GM10266 (cell line): ENCODE results near the gene CFLAR.
"Not testable (repeated sequence)": the region's sequence is repeated elsewhere in the genome, so short reads cannot be mapped to it uniquely, and the experiment has no call there.

Experiments
- DNase-seq: peaks from one replicate; pipeline ENCODE4 v3.0.0; 2012; ENCODE audit errors: extremely low spot score
- TF ChIP-seq, protein P1 (sequence below): IDR thresholded peaks from 2 replicates; pipeline ENCODE4 v1.5.1; 2012; ENCODE audit warnings: mild to moderate bottlenecking, low read depth; ENCODE audit not compliant: control insufficient read depth, insufficient read depth; ENCODE audit errors: missing control alignments

Gene CFLAR

DNA sequence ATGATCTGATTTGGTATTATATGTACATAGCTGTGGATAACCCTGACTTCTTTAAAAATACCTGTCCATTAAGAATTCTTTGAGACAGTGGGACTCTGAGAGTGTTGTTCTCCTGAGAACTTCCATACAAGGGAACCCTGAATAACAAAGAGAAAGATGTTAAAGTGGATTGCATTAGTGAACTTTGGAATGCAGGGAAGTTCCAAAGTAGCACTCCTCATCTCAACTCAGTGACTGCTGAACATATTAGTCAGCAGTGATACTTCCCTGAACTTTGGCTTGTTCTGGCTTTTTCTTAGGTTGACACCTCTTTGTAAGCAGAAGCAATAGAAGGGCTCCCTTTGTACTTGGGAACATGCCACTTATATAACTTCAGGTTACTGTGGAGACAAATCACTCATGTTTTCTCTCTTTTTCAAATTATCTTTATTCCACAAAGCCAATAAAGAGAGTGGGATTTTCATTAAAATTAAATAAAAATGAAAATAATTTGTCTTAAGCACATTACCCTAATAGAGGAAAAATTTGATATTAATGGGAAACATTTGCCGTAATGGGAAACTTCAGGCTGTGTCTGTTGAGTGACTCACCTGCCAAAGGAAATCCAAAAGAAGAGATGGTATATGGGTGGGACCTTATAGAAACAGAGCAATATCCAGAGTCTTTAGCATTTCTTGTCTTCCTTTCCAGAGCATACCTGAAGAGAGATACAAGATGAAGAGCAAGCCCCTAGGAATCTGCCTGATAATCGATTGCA is 33.3 kb downstream of the CFLAR start:
- TF ChIP-seq, protein P1, sequence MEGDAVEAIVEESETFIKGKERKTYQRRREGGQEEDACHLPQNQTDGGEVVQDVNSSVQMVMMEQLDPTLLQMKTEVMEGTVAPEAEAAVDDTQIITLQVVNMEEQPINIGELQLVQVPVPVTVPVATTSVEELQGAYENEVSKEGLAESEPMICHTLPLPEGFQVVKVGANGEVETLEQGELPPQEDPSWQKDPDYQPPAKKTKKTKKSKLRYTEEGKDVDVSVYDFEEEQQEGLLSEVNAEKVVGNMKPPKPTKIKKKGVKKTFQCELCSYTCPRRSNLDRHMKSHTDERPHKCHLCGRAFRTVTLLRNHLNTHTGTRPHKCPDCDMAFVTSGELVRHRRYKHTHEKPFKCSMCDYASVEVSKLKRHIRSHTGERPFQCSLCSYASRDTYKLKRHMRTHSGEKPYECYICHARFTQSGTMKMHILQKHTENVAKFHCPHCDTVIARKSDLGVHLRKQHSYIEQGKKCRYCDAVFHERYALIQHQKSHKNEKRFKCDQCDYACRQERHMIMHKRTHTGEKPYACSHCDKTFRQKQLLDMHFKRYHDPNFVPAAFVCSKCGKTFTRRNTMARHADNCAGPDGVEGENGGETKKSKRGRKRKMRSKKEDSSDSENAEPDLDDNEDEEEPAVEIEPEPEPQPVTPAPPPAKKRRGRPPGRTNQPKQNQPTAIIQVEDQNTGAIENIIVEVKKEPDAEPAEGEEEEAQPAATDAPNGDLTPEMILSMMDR = no peak
- DNase-seq = no peak

DNA sequence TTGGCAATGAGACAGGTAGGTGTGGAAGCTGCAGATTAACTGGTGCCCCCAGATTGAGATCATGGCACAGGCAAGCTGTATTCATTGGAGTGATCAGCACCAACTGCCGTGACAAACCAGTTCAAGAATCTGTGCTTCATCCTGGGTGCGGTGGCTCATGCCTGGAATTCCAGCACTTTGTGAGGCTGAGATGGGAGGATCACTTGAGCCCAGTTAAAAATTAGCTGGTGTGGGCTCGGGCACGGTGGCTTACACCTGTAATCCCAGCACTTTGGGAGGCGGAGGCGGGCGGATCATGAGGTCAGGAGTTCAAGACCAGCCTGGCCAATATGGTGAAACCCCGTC is 33.8 kb downstream of the CFLAR start:
- DNase-seq = not testable (repeated sequence)

DNA sequence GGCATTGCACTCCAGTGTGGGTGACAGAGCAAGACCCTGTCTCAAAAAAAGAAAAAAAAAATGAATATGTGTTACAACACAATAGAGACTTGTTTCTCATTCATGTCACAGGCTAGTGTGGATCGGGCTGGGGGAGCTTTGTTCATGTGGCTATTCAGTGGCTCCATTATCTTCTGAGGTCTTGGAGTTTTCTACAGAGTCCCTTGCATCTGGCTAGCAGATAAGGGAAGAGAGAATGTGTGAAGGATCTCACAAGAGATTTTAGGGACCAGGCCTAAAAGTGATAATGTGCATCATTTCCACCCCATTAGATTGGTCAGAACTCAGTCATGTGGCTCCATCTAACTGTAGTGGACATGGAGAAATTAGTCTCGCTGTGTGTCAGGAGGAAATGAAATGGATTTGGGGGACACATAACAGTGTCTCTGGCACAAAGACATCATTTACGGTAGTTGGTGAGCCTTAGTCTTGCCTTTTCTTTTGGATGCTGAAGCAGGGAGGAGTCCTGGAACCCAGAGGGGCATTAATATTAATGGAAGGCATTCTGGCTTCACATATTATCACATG is 34.6 kb downstream of the CFLAR start:
- no peak for DNase-seq
- TF ChIP-seq, protein P1 = no peak

DNA sequence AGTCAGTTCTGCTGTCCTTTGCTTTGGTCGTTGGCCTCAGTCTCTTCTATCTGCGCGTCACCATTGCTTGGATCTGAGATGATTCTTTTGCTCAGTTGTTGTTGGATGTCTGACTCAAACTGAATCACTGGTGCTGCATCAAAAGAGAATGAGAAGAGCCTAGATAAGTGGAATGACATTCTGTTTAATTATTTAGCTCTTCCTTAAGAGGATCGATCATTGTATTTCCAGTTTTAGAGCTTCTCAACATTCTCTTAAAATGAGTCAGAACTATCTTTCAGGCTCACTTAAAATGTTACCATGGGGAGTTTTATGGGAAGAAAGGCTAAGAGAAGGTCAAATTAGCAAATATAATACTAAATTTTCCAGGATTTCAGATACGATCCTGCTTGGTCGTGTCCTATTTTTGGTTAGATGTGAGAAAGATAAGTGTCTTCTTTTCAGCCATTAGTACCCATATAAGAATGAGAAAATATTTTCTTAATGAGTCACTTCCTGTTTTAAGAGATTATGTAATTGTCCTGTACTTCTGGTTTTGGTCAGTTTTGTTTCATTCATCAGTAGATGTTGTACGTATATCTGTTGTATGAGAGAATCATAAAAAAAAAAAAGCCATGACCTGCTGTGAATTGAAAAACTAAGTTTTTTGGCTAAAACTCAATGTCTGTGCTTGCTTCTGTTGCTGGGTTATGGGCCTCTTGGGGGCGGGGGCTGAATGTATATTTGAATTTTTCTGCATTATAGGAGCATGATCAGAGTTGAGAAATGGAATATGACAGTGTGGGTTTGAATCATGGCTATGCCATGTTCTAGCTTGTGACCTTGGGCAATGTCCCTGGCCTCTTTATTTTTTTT is 35.4 kb downstream of the CFLAR start:
- DNase-seq = peak; percentile 76
- TF ChIP-seq, protein P1 = no peak

DNA sequence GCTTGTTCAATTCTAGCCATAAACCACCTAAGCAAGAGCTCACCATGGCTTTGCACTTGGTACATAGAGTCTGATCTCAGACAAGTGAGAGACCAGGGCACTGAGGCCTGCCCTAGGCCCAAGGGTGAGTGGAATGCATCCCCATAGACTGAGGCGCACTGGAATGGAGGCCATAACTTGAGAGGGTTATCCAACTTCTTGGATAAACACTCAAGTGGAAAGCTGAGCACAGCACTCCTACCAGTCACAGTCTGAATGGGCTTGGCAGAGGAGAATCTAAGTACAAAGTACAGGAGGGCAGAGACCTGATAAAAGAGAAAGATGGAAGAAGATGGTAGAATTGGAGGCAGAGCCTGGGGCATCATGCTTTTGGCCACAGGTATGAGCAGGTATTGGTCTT is 36.6 kb downstream of the CFLAR start:
- TF ChIP-seq, protein P1 = no peak
- DNase-seq = no peak

DNA sequence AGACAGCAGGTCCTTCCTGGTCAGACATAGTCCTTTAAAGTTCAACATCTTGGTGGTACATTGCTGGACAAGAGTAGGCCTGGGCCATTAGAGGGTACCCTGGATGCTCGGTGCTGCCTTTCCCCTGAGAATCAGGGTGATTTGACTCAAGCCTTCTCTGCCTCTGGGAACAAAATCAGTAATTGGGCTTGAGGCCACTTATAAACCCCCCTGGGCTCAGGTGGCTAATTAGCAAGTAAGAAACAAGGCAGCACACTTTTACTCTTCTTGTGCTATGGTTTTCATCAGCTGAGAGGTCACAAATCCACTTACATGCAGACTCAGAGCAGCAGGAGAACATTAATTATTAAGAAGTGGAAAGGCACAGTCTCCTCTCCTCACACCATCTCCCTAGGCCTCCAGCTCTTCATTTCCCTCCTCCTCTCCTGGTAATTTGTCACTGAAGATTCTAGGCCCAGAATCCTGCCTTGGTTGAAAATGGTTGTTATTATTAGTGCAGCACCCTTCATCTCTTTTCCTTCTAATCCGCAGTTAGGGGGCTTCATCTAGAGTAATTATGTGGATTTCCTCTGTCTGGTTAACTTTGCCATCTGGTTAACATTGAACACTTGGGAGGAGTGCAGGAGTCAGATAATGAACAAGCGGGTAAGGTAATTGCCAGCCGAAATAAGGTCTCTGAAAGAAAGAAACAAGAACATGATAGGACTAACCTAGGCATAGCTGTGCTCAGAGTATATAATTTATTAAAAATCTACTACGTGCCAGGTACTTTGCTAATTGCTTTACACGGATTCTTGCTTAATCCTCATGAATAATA is 37.2 kb downstream of the CFLAR start:
- TF ChIP-seq, protein P1 = no peak

DNA sequence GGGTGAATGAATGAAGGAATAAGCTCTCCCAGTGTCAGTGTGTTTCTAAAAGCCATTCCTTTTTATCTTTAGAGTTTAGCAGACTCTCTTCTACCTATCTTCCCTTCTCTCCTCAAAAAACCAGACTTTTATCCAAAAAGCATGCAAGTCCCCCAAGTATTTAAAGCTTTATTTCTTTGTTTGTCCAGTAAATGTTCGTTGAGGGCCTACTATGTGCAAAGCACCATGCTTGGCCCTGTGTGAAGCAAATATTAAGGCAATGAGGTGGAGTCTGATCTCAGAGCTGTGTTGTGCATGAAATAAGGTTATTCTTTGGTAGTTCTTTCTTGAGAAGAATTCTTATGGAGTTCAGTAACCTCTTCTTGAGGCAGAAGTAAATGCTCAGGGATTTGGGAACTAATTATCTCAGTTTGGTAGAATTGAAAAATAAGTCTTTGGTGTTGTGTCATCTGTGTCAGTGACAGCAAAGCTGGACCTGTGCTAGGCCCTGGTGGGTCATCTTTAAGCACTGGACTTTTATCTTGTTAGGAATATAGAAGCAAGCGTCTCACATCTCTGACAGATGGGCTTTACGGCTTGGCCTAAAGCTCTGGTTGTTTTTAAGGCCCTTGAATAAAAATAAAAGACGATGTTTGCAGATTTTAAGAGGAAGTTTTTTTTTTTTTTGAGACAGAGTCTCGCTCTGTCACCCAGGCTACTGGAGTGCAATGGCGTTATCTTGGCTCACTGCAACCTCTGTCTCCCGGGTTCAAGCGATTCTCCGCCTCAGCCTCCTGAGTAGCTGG is 38.8 kb downstream of the CFLAR start:
- no peak for DNase-seq
- TF ChIP-seq, protein P1 = no peak

More for the DNA sequence above, 37.2 kb downstream of the CFLAR start:
- no peak for DNase-seq
